HepG2 (cell line): Measurements from ENCODE around the gene WFDC5.

ENCODE experiments used
- EZH2 ChIP-seq: conservative IDR thresholded peaks from 2 replicates; pipeline ENCODE4 v1.6.1; 2012; ENCODE audit warnings: mild to moderate bottlenecking, low read depth, low read length, moderate library complexity
- MAZ ChIP-seq, 2 experiments: sonication (generic) in 1 of 2; formaldehyde crosslinking in 1 of 2; IDR thresholded peaks; 2 replicates each; pipeline versions ENCODE4 v1.5.0 to v1.6.1; 2012 to 2020; ENCODE audit warnings: low read depth in 2 of 2, mild to moderate bottlenecking in 2 of 2, borderline replicate concordance in 1 of 2, improper control_type of control experiment in 1 of 2, low read length in 1 of 2, missing genetic modification reagents in 1 of 2, moderate library complexity in 1 of 2
- NAIF1 ChIP-seq: sonication (generic); formaldehyde crosslinking; IDR thresholded peaks from 2 replicates; pipeline ENCODE4 v1.5.0; 2020; ENCODE audit warnings: mild to moderate bottlenecking, missing genetic modification reagents, borderline replicate concordance
- POLR2AphosphoS5 ChIP-seq: IDR thresholded peaks from 2 replicates; pipeline ENCODE4 v1.6.1; 2012; ENCODE audit warnings: low read depth, low read length
- REL ChIP-seq: sonication (generic); formaldehyde crosslinking; conservative IDR thresholded peaks from 2 replicates; pipeline ENCODE4 v1.8.0; 2022; ENCODE audit warnings: mild to moderate bottlenecking, missing genetic modification reagents, moderate library complexity
- ZNF317 ChIP-seq: sonication (generic); formaldehyde crosslinking; IDR thresholded peaks from 2 replicates; pipeline ENCODE4 v1.5.0; 2020; ENCODE audit warnings: mild to moderate bottlenecking, missing genetic modification reagents
- TF ChIP-seq, protein P1 (sequence below), 2 experiments: IDR thresholded peaks; 2 replicates each; pipeline ENCODE4 v1.6.1; 2011 to 2012; ENCODE audit warnings: low read length in 2 of 2, borderline replicate concordance in 1 of 2, low read depth in 1 of 2, mild to moderate bottlenecking in 1 of 2, moderate library complexity in 1 of 2

DNA sequence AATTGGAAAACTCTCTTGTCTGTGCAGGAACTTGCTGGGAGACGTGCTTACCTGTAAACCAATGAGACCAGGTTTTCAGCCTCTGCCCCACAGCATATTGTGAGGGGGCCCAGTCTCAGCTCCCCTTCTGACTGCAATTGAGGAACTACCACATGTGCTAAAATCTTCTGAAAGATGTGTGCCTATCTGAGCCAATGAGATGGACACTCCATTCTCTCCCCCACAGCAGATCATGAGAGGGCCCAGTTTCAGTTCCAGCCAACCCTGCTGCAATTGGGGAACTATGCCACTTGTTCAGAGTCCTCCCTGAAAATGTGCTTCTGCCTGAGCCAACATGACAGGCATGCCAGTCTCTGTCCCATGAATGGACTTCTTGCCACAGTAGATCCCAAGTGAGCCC lies 38.8 kb upstream of the WFDC5 start:
- TF ChIP-seq, protein P1, sequence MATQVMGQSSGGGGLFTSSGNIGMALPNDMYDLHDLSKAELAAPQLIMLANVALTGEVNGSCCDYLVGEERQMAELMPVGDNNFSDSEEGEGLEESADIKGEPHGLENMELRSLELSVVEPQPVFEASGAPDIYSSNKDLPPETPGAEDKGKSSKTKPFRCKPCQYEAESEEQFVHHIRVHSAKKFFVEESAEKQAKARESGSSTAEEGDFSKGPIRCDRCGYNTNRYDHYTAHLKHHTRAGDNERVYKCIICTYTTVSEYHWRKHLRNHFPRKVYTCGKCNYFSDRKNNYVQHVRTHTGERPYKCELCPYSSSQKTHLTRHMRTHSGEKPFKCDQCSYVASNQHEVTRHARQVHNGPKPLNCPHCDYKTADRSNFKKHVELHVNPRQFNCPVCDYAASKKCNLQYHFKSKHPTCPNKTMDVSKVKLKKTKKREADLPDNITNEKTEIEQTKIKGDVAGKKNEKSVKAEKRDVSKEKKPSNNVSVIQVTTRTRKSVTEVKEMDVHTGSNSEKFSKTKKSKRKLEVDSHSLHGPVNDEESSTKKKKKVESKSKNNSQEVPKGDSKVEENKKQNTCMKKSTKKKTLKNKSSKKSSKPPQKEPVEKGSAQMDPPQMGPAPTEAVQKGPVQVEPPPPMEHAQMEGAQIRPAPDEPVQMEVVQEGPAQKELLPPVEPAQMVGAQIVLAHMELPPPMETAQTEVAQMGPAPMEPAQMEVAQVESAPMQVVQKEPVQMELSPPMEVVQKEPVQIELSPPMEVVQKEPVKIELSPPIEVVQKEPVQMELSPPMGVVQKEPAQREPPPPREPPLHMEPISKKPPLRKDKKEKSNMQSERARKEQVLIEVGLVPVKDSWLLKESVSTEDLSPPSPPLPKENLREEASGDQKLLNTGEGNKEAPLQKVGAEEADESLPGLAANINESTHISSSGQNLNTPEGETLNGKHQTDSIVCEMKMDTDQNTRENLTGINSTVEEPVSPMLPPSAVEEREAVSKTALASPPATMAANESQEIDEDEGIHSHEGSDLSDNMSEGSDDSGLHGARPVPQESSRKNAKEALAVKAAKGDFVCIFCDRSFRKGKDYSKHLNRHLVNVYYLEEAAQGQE (IDR thresholded peaks at IDR 0.05; ENCODE audit: borderline replicate concordance in 1 of 2, low read depth in 1 of 2, low read length in 2 of 2), result no peak
- no peak for TF ChIP-seq MAZ (IDR thresholded peaks at IDR 0.05; ENCODE audit: borderline replicate concordance, low read depth, low read length)
- TF ChIP-seq MAZ (CRISPR knock-in tag; IDR thresholded peaks at IDR 0.05; ENCODE audit: low read depth), result no peak
- no peak for TF ChIP-seq NAIF1
- no peak for TF ChIP-seq POLR2AphosphoS5
- TF ChIP-seq ZNF317 (CRISPR knock-in tag), result no peak
- TF ChIP-seq REL (CRISPR knock-in tag), result no peak
- TF ChIP-seq EZH2, result no peak
